Measurements from ENCODE around the gene RASAL2.

The RASAL2 gene

GRCh38 chr1:178407655-178408054, 313.8 kb downstream of the RASAL2 start:
- peak in 1 of 2 experiments; percentile 55 for DNase-seq

GRCh38 chr1:178408871-178409270, 315.0 kb downstream of the RASAL2 start:
- DNase-seq: no peak

GRCh38 chr1:178409541-178409940, 315.6 kb downstream of the RASAL2 start:
- DNase-seq: no peak

GRCh38 chr1:178411756-178412399, 318.0 kb downstream of the RASAL2 start:
- DNase-seq: no peak

GRCh38 chr1:178412400-178412770, 318.5 kb downstream of the RASAL2 start:
- no peak for DNase-seq

- DNase-seq: no peak
Measured at GRCh38 chr1:178417858-178418257, 324.0 kb downstream of the RASAL2 start.

- no peak for DNase-seq
Measured at GRCh38 chr1:178418284-178418955, 324.5 kb downstream of the RASAL2 start.

- DNase-seq: no peak
Measured at GRCh38 chr1:178434360-178434759, 340.5 kb downstream of the RASAL2 start.

GRCh38 chr1:178434899-178435435, 341.1 kb downstream of the RASAL2 start:
- no peak for DNase-seq

- no peak for DNase-seq
Measured at GRCh38 chr1:178436899-178437298, 343.0 kb downstream of the RASAL2 start.

- DNase-seq: no peak
Measured at GRCh38 chr1:178438432-178438831, 344.5 kb downstream of the RASAL2 start.

- DNase-seq: no peak
Measured at GRCh38 chr1:178442925-178443324, 349.0 kb downstream of the RASAL2 start.

GRCh38 chr1:178450871-178451270, 357.0 kb downstream of the RASAL2 start:
- no peak for DNase-seq

GRCh38 chr1:178451529-178451928, 357.6 kb downstream of the RASAL2 start:
- DNase-seq: no peak

GRCh38 chr1:178452013-178452412, 358.1 kb downstream of the RASAL2 start:
- DNase-seq: no peak

GRCh38 chr1:178456472-178456871, 362.6 kb downstream of the RASAL2 start:
- DNase-seq: no peak

- DNase-seq: no peak
Measured at GRCh38 chr1:178457651-178458050, 363.7 kb downstream of the RASAL2 start.

GRCh38 chr1:178458203-178458602, 364.3 kb downstream of the RASAL2 start:
- no peak for DNase-seq

GRCh38 chr1:178461104-178461503, 367.2 kb downstream of the RASAL2 start:
- DNase-seq: peak; percentile 38 to 77

- no peak for DNase-seq
Measured at GRCh38 chr1:178461701-178462100, 367.8 kb downstream of the RASAL2 start.

GRCh38 chr1:178464141-178464540, 370.2 kb downstream of the RASAL2 start:
- DNase-seq: no peak

- no peak for DNase-seq
Measured at GRCh38 chr1:178464566-178464965, 370.7 kb downstream of the RASAL2 start.

GRCh38 chr1:178465011-178465410, 371.1 kb downstream of the RASAL2 start:
- no peak for DNase-seq

GRCh38 chr1:178467837-178468236, 373.9 kb downstream of the RASAL2 start:
- DNase-seq: no peak
